ENCODE results near the gene PPP1R13B.
A peak's percentile ranks its signal among the peaks of the same experiment; 100 is the strongest.
"Not testable (repeated sequence)": the region's sequence is repeated elsewhere in the genome, so short reads cannot be mapped to it uniquely, and the experiment has no call there.

Gene PPP1R13B

GRCh38 chr14:103832046-103832445 is 15.3 kb downstream of the PPP1R13B start:
- no peak for DNase-seq (ENCODE audit: low spot score)

DNA sequence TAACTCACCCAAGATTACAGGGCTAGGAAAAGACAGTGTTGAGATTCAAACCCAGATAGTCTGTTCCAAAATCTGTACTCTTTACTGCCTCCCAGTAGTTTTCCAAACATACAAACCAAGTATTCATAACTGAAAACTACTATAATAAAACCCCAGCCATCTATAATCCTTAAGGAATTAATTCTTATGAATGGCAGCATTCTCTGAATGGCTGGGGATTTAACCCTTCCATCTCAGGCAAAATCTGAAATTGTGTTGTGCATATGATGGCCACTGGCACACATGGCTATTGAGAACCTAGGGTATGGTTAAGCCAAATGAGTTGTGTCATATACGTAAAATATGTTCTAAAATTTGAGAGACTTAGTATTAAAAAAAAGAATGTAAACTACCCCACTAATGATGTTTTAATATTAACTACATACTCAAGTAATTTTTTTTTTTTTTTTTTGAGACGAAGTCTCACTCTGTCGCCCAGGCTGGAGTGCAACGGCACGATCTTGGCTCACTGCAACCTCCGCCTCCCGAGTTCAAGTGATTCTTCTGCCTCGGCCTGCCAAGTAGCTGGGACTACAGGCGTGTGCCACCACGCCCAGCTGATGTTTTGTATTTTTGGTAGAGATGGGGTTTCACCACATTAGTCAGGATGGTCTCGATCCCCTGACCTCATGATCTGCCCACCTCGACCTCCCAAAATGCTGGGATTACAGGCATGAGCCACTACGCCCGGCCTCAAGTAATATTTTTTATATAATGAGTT is 16.7 kb downstream of the PPP1R13B start:
- no peak for DNase-seq (ENCODE audit: low spot score)

GRCh38 chr14:103828315-103828967 is 18.9 kb downstream of the PPP1R13B start:
- peak; percentile 56 for DNase-seq (ENCODE audit: low spot score)

DNA sequence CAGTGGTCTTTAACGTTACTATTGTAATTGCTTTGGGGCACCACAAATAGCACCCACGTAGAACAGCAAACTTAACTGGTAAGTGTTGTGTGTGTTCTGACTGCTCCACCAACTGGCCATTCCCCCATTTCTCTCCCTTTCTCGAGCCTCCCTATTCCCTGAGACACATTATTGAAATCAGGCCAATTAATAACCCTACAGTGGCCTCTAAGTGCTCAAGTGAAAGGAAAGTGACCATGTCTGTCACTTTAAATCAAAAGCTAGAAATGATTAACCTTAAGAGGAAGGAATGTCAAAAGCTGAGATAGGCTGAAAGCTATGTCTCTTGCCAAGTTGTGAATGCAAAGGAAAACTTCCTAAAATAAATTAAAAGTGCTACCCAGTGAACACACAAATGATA is 22.3 kb downstream of the PPP1R13B start:
- no peak for DNase-seq (ENCODE audit: low spot score)

- DNase-seq (ENCODE audit: low spot score) = no peak
These were observed 26.5 kb downstream of the PPP1R13B start for GRCh38 chr14:103820908-103821307.

- DNase-seq (ENCODE audit: low spot score) = no peak
These were observed 27.0 kb downstream of the PPP1R13B start for GRCh38 chr14:103820382-103820781.

GRCh38 chr14:103819503-103820307 is 27.7 kb downstream of the PPP1R13B start:
- DNase-seq (ENCODE audit: low spot score) = peak; percentile 71

DNA sequence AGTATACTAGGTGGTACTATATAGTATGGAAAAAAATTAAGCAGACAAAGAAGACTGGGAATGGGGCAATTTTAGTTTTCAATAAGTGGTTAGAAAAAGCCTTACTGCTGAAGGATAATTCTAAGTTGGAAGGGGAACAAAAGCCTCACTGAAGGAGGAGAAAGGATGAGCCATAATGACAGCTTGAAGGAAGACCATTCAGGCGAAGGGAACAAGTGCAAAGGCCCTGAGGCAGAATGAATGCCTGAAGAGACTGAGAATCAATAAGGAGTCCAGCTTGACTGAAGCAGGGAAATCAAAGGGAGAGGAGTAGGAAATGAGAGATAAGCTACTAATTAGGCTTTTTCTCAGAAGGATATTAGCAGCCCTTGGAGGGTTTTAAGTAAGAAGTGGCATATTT is 28.5 kb downstream of the PPP1R13B start:
- DNase-seq (ENCODE audit: low spot score) = no peak

DNA sequence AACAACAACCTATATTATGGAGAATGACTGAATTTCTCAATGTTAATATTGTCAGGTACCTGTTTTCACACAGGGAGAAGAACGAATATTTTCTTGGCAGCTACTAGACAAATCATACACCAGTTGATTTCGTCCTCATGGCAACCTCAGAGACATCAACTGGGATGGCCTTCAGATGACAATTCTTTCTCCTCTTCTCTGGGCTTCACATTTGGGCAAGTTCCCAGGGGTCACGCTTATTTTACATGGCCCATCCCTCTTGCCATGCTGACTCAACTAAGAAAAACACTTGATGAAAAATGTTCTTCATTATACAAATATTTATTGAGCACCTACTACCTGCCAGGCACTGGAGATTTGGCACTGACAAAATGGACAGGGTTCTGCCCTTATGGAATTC is 29.0 kb downstream of the PPP1R13B start:
- no peak for DNase-seq (ENCODE audit: low spot score)

DNA sequence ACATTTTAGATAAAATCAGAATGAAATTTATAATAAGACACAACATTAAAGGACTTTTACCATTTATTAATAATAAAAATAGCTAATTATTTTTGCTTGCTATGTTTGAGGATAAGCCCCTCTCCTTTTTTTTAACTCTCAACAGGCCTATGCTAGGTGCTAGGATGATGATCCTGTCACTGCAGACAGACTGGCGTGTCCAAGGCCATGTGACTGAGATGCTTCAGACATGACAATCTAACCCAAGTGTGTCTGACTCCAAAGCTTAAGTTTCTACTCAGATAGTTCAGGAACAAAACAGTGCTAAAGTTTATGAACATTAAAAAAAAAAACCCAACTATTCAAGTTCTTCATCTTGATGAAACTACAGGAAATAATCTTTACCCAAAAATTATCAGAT is 29.8 kb downstream of the PPP1R13B start:
- no peak for DNase-seq (ENCODE audit: low spot score)

GRCh38 chr14:103816991-103817390 is 30.4 kb downstream of the PPP1R13B start:
- no peak for DNase-seq (ENCODE audit: low spot score)

- DNase-seq (ENCODE audit: low spot score) = no peak
These were observed 32.1 kb downstream of the PPP1R13B start for GRCh38 chr14:103815253-103815652.

GRCh38 chr14:103811189-103811588 is 36.2 kb downstream of the PPP1R13B start:
- no peak for DNase-seq (ENCODE audit: low spot score)

DNA sequence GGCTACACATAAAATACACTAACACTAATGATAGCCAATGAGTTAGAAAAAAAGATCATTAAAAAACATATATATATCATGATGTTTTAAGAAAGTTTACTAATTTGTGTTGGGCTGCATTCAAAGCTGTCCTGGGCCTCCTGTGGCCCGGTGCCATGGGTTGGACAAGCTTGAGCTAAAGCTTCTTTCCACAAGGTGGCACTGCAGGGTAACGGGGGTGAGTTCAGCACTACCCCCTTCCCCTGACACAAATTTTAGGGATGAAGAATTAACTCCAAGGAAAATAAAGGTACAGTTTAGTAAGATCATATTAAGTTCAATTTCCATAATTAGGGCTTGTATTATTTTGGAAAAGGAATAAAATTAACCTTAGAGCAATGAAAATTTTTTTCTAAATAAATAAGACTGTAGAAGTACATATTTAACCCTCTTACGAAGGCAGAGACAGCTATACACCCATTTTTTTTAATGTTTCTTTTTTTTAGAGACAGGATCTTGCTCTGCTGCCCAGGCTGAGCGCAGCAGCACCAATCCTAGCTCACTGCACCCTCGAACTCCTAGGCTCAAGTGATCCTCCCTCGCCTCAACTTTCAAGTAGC is 38.9 kb downstream of the PPP1R13B start:
- DNase-seq (ENCODE audit: low spot score) = peak; percentile 82

DNA sequence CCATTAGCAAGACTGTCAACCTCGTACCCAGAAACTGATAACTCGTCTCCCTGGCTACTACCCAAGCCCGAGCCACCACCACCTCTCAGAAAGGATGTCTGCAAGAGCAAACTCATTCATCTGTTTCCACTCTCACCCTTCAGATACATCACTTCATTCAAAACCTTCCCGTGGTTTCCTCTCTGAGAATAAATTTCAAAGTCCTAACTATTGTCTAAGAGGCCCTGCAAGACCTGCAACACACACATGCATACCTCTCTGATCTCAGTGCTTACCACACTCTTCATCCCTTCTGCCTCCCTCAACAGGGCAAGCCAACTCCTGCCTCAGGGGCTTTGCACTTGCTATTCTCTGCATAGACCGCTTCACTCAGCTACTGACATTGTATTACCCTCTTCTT is 40.6 kb downstream of the PPP1R13B start:
- no peak for DNase-seq (ENCODE audit: low spot score)

- no peak for DNase-seq (ENCODE audit: low spot score)
These were observed 41.7 kb downstream of the PPP1R13B start for GRCh38 chr14:103805708-103806107.

DNA sequence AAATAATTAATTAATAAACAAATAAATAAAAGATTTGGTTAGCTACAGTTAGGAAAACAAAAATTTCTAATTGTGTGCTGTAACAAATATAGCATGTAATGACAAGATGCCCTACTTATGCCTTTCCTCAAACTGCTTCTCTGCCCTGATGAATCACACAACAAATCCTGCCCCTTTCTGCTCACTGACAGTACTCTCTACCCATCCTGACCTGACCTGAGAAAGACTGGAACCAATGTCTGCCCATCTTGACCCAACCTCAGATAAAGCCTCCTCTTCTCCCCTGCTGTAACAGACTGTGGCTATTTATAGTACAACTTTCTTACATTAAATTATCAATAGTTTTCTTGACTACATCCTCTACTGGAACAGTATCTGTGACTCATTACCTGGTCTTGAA is 43.7 kb downstream of the PPP1R13B start:
- DNase-seq (ENCODE audit: low spot score) = peak; percentile 46

GRCh38 chr14:103802356-103802755 is 45.0 kb downstream of the PPP1R13B start:
- no peak for DNase-seq (ENCODE audit: low spot score)

DNA sequence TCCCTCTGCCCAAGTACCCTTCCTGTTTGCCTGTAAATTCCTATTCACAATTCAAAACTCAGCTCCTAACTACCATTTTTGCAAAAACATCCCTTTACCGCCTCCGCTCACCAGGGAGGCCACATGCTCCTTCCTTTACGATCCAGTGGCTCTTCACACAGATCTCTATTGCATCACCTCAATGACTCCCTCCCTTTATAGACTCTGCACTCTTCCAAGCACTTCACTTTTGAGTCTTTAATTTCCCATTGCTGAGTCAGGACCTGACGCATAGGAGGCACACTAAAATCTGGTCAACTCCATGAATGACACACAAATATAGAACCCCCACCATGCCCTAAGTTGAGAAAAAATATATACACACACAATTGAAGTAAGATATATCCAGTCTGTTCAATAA is 45.9 kb downstream of the PPP1R13B start:
- peak; percentile 72 for DNase-seq (ENCODE audit: low spot score)

- not testable (repeated sequence) for DNase-seq (ENCODE audit: low spot score)
These were observed 54.2 kb downstream of the PPP1R13B start for GRCh38 chr14:103793192-103793591.

DNA sequence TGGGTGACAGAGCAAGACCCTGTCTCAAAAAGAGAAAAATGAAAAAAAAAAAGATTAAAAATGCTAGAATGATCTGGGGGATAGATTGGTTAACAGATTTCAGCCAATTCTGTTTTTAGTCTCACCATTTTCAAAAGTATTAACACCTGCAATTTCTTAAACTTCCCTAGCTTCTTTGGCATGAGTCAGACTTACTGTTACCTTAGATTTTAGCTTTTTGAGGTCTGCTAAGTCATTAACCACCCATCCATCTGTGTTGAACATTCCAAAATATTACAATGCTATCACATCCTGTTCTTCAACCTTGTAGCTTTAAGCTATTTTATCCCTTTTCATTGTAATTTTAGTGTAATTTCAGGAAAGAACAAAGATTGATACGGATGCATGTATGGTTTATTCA is 59.3 kb downstream of the PPP1R13B start:
- no peak for DNase-seq (ENCODE audit: low spot score)

- no peak for DNase-seq (ENCODE audit: low spot score)
These were observed 65.0 kb downstream of the PPP1R13B start for GRCh38 chr14:103782376-103782775.

All from AG20443 (cell line).